ENCODE data around the gene ALAD. TPM values are rescaled to one million over a fixed set of nuclear protein-coding genes. Genes with fewer than 3 reads are reported as not detected.
"Not testable (repeated sequence)": the region's sequence is repeated elsewhere in the genome, so short reads cannot be mapped to it uniquely, and the experiment has no call there.

Gene ALAD
- total RNA-seq, 1 donor from 2014 or later: 19.3 TPM

- H3K27ac Mint-ChIP-seq (ENCODE audit: unreplicated experiment): no peak overlapping the region
- no peaks in the 10 kb centered on the region for H3K9me3 Mint-ChIP-seq (ENCODE audit: unreplicated experiment)
These were observed 29.0 kb downstream of the ALAD start for GRCh38 chr9:113372059-113372458.

GRCh38 chr9:113370806-113371325 is 30.2 kb downstream of the ALAD start:
- H3K27me3 Mint-ChIP-seq (ENCODE audit: unreplicated experiment): no peaks in the 10 kb centered on the region
- no peaks in the 10 kb centered on the region for H3K4me1 Mint-ChIP-seq (ENCODE audit: unreplicated experiment)
- no peak for DNase-seq (ENCODE audit: low spot score)
- peaks cover 13% of the 10 kb centered on the region for H3K36me3 Mint-ChIP-seq (ENCODE audit: low read depth, unreplicated experiment)
- no peak overlapping the region for H3K27ac Mint-ChIP-seq (ENCODE audit: unreplicated experiment)
- H3K4me3 Mint-ChIP-seq (ENCODE audit: unreplicated experiment): no peak overlapping the region
- TF ChIP-seq CTCF (IDR thresholded peaks at IDR 0.05; ENCODE audit: unreplicated experiment): no peak
- H3K9me3 Mint-ChIP-seq (ENCODE audit: unreplicated experiment): no peaks in the 10 kb centered on the region

More at GRCh38 chr9:113372059-113372458, 29.0 kb downstream of the ALAD start:
- DNase-seq (ENCODE audit: low spot score): no peak
- no peak overlapping the region for H3K4me3 Mint-ChIP-seq (ENCODE audit: unreplicated experiment)
- H3K4me1 Mint-ChIP-seq (ENCODE audit: unreplicated experiment): no peaks in the 10 kb centered on the region
- peaks cover 12% of the 10 kb centered on the region for H3K36me3 Mint-ChIP-seq (ENCODE audit: low read depth, unreplicated experiment)
- no peak for TF ChIP-seq CTCF (IDR thresholded peaks at IDR 0.05; ENCODE audit: unreplicated experiment)
- H3K27me3 Mint-ChIP-seq (ENCODE audit: unreplicated experiment): no peaks in the 10 kb centered on the region

GRCh38 chr9:113369855-113370140 is 31.3 kb downstream of the ALAD start:
- H3K4me1 Mint-ChIP-seq (ENCODE audit: unreplicated experiment): no peaks in the 10 kb centered on the region
- H3K27ac Mint-ChIP-seq (ENCODE audit: unreplicated experiment): no peak overlapping the region
- no peaks in the 10 kb centered on the region for H3K9me3 Mint-ChIP-seq (ENCODE audit: unreplicated experiment)
- no peak for DNase-seq (ENCODE audit: low spot score)
- peaks cover 6% of the 10 kb centered on the region for H3K36me3 Mint-ChIP-seq (ENCODE audit: low read depth, unreplicated experiment)
- TF ChIP-seq CTCF (IDR thresholded peaks at IDR 0.05; ENCODE audit: unreplicated experiment): no peak
- H3K4me3 Mint-ChIP-seq (ENCODE audit: unreplicated experiment): no peak overlapping the region
- no peaks in the 10 kb centered on the region for H3K27me3 Mint-ChIP-seq (ENCODE audit: unreplicated experiment)

- Mint-ChIP-seq H3K36me3 (ENCODE audit: low read depth, unreplicated experiment) (peaks cover 6% of the 10 kb centered on the region), H3K9me3 (ENCODE audit: unreplicated experiment) (no peaks in the 10 kb centered on the region), H3K4me3 (ENCODE audit: unreplicated experiment) (no peak overlapping the region), H3K27me3 (ENCODE audit: unreplicated experiment) (peaks cover 1% of the 10 kb centered on the region), H3K4me1 (ENCODE audit: unreplicated experiment) (no peaks in the 10 kb centered on the region), H3K27ac (ENCODE audit: unreplicated experiment) (no peak overlapping the region)
- no peak for TF ChIP-seq CTCF (IDR thresholded peaks at IDR 0.05; ENCODE audit: unreplicated experiment)
- no peak for DNase-seq (ENCODE audit: low spot score)
These were observed 31.9 kb downstream of the ALAD start for GRCh38 chr9:113368982-113369854.

- Mint-ChIP-seq H3K27ac (ENCODE audit: unreplicated experiment) (no peak overlapping the region), H3K27me3 (ENCODE audit: unreplicated experiment) (peaks cover 2% of the 10 kb centered on the region), H3K36me3 (ENCODE audit: low read depth, unreplicated experiment) (peaks cover 6% of the 10 kb centered on the region)
These were observed 32.6 kb downstream of the ALAD start for GRCh38 chr9:113368348-113368981.

GRCh38 chr9:113365652-113366051 is 35.4 kb downstream of the ALAD start:
- not testable (repeated sequence) for H3K4me1 Mint-ChIP-seq (ENCODE audit: unreplicated experiment); DNase-seq (ENCODE audit: low spot score); H3K27me3 Mint-ChIP-seq (ENCODE audit: unreplicated experiment); H3K4me3 Mint-ChIP-seq (ENCODE audit: unreplicated experiment); H3K9me3 Mint-ChIP-seq (ENCODE audit: unreplicated experiment); H3K27ac Mint-ChIP-seq (ENCODE audit: unreplicated experiment); H3K36me3 Mint-ChIP-seq (ENCODE audit: low read depth, unreplicated experiment)

More at GRCh38 chr9:113368348-113368981, 32.6 kb downstream of the ALAD start:
- DNase-seq (ENCODE audit: low spot score): no peak
- no peak for TF ChIP-seq CTCF (IDR thresholded peaks at IDR 0.05; ENCODE audit: unreplicated experiment)
- no peaks in the 10 kb centered on the region for H3K4me1 Mint-ChIP-seq (ENCODE audit: unreplicated experiment)
- H3K4me3 Mint-ChIP-seq (ENCODE audit: unreplicated experiment): no peak overlapping the region
- no peaks in the 10 kb centered on the region for H3K9me3 Mint-ChIP-seq (ENCODE audit: unreplicated experiment)

Measured in endothelial cell (in vitro differentiated cells).